Thymus (tissue), 11 donors: ENCODE measurements around the gene NEK6. TPM values are rescaled to one million over a fixed set of nuclear protein-coding genes. Genes with fewer than 3 reads are reported as not detected.

Experiments used
- DNase-seq, 9 donors: peaks; one replicate each; pipeline ENCODE4 v3.0.0-alpha.2; 2013; ENCODE audit warnings: low spot score in 9 of 9, low read depth in 6 of 9, missing footprints in 1 of 9
- H3K27ac ChIP-seq, 2 donors: one replicate each; pipeline ENCODE4 v1.5.1; 2013; ENCODE audit warnings: control low read depth in 1 of 2, low read depth in 1 of 2, low read length in 1 of 2, mild to moderate bottlenecking in 1 of 2, moderate library complexity in 1 of 2
- H3K27me3 ChIP-seq, 2 donors: one replicate each; pipeline ENCODE4 v1.5.1; 2013; ENCODE audit warnings: low read length in 1 of 2; ENCODE audit not compliant: control insufficient read depth in 2 of 2, insufficient read depth in 1 of 2
- H3K36me3 ChIP-seq, 2 donors: one replicate each; pipeline ENCODE4 v1.5.1; 2013; ENCODE audit warnings: low read length in 1 of 2, mild to moderate bottlenecking in 1 of 2, moderate library complexity in 1 of 2; ENCODE audit not compliant: control insufficient read depth in 2 of 2, insufficient read depth in 2 of 2
- H3K4me1 ChIP-seq, 2 donors: one replicate each; pipeline ENCODE4 v1.5.1; 2013; ENCODE audit warnings: low read length in 2 of 2; ENCODE audit not compliant: control insufficient read depth in 2 of 2, insufficient read depth in 2 of 2
- H3K4me3 ChIP-seq, 2 donors: one replicate each; pipeline ENCODE4 v1.5.1; 2013; ENCODE audit warnings: low read length in 2 of 2, control low read depth in 1 of 2, mild to moderate bottlenecking in 1 of 2
- H3K9me3 ChIP-seq, 2 donors: one replicate each; pipeline ENCODE4 v1.5.1; 2013; ENCODE audit warnings: low read length in 1 of 2, mild to moderate bottlenecking in 1 of 2; ENCODE audit not compliant: control insufficient read depth in 2 of 2, insufficient read depth in 1 of 2
- WGBS: extraction: QIAGEN DNeasy Blood & Tissue Kit; methylation state at CpG from one replicate; pipeline ENCODE4 v1.1.7; 2013; 5-methylcytosine and 5-hydroxymethylcytosine counted together
- polyA plus RNA-seq: library from polyadenylated mRNA; stranded (reverse); fragments of 200-250 nt; gene quantifications from one replicate; pipeline ENCODE4 v1.2.3, GENCODE V29; 2013
- total RNA-seq: library from RNA; stranded (reverse); fragments of 120-200 nt; gene quantifications from one replicate; pipeline ENCODE4 v1.2.4, GENCODE V29; 2013
- donor health status: healthy.

The NEK6 gene
- total and polyA plus RNA-seq, 2 donors = 8.3 to 9.8 TPM

DNA sequence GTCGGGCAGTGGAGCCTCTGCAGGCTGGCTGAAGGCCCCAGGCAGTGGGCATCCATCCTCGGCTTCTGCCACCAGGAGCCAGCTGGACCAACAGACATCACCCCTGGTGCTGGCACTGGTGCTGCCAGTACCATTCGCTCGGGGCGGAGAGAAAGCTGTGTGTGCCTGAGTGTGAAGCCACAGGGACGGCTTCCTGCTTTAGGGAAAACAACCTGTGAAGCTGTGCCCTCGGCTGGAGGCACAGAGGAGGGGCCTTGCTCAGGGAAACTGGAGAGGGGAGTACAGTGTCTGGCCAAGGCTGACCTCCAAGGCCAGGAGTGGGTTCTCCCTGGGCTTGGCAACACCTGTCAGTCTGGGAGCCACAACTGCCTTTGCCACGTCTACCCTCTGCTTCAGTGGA is 38.3 kb downstream of the NEK6 start:
- H3K27ac ChIP-seq = no peak overlapping the region
- no peak for DNase-seq
- H3K4me1 ChIP-seq = peaks cover 0 to 43% of the 10 kb centered on the region in 2 donors
- 90% methylated on average over 8 of the region's 8 CpGs for WGBS
- H3K27me3 ChIP-seq = no peaks in the 10 kb centered on the region
- no peak overlapping the region for H3K4me3 ChIP-seq
- H3K36me3 ChIP-seq = no peaks in the 10 kb centered on the region
- no peaks in the 10 kb centered on the region for H3K9me3 ChIP-seq

DNA sequence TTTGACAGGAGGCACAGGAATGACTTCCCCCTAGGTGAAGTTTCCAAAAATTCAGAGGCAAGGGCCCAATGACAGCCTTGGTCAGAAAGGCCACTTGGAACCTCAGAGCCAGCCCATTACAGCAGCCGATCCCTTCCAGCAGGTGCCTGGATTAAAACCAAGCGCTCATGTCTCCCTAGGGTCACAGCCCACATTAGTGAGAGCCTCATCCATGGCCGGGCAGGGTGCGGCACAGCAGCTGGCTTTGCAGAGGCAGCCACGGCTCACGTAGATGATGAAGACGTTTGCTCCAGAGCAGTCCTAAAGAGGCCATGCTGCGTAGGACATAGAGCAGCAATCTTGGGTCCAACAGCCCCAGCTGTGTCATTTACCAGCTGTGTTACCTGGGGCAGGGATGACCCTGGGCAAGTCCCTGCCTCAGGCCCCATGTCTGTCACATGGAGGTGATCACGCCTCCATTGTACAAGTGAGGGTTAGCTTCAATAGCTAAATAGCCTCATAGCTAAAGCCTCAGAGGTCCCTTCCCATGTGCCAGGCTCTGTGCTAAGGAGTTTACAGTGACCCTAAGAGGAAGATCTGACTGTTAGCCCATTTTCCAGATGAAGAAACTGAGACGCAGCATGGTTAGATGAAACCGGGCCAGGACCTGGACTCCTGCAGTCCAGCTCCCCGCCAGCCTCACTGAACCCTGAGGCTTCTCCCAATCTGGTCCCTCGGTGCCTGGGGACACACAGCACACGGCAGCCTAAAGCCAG is 39.2 kb downstream of the NEK6 start:
- no peak for DNase-seq
- Histone ChIP-seq H3K4me3 (no peak overlapping the region), H3K27ac (no peak overlapping the region), H3K36me3 (no peaks in the 10 kb centered on the region), H3K4me1 (peaks cover 0 to 34% of the 10 kb centered on the region in 2 donors), H3K9me3 (no peaks in the 10 kb centered on the region), H3K27me3 (no peaks in the 10 kb centered on the region)
- WGBS = 90% methylated on average over 14 of the region's 14 CpGs

DNA sequence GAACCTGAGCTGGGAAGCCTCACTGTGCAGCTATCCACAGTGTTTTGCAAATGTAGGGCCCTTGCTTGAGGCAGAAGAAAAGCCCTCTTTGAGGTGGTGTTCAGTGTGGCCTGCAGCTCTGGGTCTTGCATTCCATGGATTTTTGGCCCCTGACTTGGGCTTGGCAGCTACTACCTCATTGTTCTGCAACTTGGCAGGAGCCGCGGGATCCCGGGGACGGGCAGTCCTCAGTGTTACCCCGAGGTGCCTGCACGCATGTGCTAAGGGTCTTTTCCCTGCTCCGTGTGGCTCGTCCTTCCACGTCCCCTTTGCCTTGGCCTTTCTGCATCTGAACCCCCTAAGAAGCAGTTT is 39.8 kb downstream of the NEK6 start:
- no peak for DNase-seq
- no peak overlapping the region for H3K4me3 ChIP-seq
- peaks cover 0 to 2% of the 10 kb centered on the region in 2 donors for H3K36me3 ChIP-seq
- WGBS = 94% methylated on average over 9 of the region's 9 CpGs
- no peaks in the 10 kb centered on the region for H3K27me3 ChIP-seq
- no peaks in the 10 kb centered on the region for H3K9me3 ChIP-seq
- H3K27ac ChIP-seq = no peak overlapping the region
- peaks cover 0 to 29% of the 10 kb centered on the region in 2 donors for H3K4me1 ChIP-seq

DNA sequence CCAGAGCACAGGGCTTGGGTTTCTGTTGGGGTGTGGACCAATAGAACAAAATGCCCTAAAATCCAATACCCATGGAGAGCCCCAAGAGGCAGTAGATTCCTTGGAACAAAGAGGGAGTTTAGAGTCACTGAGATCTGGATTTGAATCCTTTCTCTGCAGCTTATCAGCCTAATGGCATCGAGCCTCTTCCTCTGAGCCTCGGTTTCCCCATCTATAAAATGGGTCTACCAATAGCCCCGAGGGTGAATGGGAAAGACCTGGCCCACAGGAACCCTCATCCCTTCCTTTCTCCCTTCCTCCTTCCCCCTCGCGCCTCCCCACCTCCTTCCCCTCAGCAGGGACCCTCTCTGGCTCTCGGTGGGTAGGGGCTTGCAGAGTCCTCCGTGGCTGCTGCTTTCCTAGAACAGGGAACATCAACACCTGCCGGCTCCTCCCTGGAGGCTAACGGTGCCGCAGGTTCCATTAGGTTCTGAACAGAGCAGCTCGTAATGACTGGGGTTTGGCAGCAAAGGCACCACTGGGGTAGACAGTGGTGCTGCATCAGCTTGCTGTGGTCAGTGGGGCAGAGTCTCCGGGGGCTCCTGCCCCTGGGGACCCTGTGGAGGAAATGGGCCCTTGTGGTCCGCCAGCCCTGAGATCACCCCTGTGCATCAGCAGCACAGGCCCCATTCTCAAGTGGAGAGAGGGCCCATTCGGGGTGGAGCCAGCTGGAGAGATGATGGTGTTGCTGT is 40.3 kb downstream of the NEK6 start:
- Histone ChIP-seq H3K4me3 (no peak overlapping the region), H3K27me3 (no peaks in the 10 kb centered on the region), H3K36me3 (peaks cover 0 to 2% of the 10 kb centered on the region in 2 donors), H3K4me1 (peaks cover 0 to 25% of the 10 kb centered on the region in 2 donors), H3K27ac (no peak overlapping the region), H3K9me3 (no peaks in the 10 kb centered on the region)
- no peak for DNase-seq
- 89% methylated on average over 14 of the region's 14 CpGs for WGBS

DNA sequence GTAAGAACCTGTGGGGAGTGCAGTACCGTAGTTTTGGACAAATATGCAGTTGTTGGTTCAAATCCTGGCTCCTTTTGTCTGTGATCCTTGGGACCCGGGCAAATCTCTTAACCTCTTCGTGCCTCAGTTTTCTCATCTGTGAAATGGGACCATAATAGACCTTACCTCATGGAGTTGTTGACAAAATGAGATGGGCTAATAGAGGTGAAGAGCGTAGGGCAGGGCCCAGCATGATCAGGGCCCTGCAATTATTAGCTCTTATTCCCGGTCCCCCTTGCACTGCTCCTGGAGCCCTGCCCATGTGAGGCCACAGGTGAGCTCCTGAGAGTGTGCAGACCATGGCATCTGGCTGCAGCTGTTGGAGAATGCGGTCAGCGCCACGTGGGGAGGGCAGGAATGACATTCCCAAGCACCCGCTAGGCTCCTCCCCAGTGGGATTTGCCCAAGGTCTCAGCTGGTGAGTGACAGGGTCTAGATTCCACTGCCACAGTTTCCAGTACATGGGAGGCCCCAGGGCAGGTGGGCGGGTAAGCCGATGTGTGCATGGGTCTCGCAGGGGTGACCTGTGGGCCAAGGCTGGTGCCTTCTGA is 41.0 kb downstream of the NEK6 start:
- DNase-seq = no peak
- H3K4me1 ChIP-seq = peaks cover 0 to 22% of the 10 kb centered on the region in 2 donors
- no peaks in the 10 kb centered on the region for H3K9me3 ChIP-seq
- no peaks in the 10 kb centered on the region for H3K27me3 ChIP-seq
- H3K36me3 ChIP-seq = peaks cover 0 to 2% of the 10 kb centered on the region in 2 donors
- no peak overlapping the region for H3K4me3 ChIP-seq
- WGBS = 96% methylated on average over 12 of the region's 12 CpGs
- no peak overlapping the region for H3K27ac ChIP-seq

DNA sequence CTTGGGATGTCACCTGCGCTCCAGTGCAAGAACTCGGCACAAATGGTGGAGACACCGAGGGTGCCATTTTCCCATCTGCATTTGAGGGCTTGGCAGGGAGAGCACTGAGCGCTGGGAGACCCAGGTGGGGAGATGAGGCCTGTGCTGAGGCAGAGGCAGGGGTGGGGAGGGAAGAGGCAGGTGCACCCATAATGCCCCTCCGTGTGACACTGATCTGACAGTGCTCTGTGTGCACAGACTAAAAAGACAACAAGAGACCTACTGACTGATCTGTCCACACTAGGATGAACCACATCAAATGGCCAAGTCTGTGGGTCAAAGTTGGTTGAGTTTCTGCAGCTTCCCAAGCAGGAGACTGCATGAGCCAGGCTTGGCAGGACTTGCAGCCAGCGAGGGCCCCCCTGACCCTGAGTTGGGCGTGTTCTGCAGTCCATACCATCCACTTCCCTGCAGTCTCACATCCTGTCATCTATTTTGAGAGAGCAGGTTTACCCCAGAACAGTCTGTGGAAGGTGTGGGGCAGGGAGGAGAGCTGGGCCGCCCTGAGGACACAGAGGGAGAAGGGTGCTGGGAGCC is 41.9 kb downstream of the NEK6 start:
- H3K27ac ChIP-seq = no peak overlapping the region
- WGBS = 68% methylated on average over 8 of the region's 8 CpGs
- H3K4me1 ChIP-seq = peaks cover 0 to 20% of the 10 kb centered on the region in 2 donors
- no peaks in the 10 kb centered on the region for H3K27me3 ChIP-seq
- no peak overlapping the region for H3K4me3 ChIP-seq
- DNase-seq = no peak
- H3K36me3 ChIP-seq = peaks cover 0 to 2% of the 10 kb centered on the region in 2 donors
- H3K9me3 ChIP-seq = no peaks in the 10 kb centered on the region

DNA sequence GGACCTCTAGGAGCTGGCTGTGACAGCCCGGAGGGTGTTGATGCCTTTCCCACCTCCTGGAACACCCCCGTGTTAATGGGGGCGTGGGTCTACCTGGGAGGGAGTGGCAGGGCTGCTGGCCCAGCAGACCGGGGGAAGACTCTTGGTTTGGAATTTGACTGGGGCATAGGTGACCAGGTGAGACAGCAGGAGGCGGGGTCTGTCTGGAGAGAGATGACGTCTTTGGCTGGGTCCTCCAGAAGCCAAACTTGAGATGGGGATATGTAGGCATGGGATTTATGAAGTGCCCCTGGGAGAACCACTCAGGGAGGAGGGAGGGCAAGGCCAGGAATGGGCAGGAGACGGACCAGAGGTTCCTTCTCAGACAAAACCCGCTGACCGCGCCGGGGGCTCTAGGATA is 42.6 kb downstream of the NEK6 start:
- no peak for DNase-seq
- no peaks in the 10 kb centered on the region for H3K27me3 ChIP-seq
- peaks cover 0 to 2% of the 10 kb centered on the region in 2 donors for H3K36me3 ChIP-seq
- no peak overlapping the region for H3K4me3 ChIP-seq
- peaks cover 0 to 13% of the 10 kb centered on the region in 2 donors for H3K4me1 ChIP-seq
- no peak overlapping the region for H3K27ac ChIP-seq
- H3K9me3 ChIP-seq = no peaks in the 10 kb centered on the region
- 82% methylated on average over 11 of the region's 11 CpGs for WGBS

DNA sequence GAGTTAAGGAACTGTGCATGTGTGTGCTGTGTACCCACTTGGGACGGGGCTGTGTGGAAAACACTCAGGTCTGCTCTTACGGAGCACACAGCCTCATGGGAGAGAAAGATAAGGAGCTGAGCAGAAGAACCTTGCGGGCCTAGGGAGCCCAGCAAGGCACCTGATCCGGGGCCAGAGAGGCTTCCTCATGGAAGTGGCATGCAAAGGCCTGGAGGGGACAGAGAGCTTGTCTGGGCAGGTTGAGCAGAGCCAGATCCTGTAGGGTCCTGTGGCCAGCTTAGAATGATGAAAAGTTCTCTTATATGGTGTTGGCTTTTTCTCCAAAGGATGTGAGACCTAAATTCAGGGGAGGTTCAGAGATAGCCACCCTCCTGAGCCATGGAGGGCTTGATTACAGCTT is 45.2 kb downstream of the NEK6 start:
- Histone ChIP-seq H3K9me3 (no peaks in the 10 kb centered on the region), H3K4me3 (no peak overlapping the region), H3K36me3 (peaks cover 0 to 2% of the 10 kb centered on the region in 2 donors), H3K4me1 (peaks cover 0 to 4% of the 10 kb centered on the region in 2 donors), H3K27me3 (no peaks in the 10 kb centered on the region), H3K27ac (no peak overlapping the region)
- DNase-seq = no peak
- WGBS = 98% methylated on average over 4 of the region's 4 CpGs

DNA sequence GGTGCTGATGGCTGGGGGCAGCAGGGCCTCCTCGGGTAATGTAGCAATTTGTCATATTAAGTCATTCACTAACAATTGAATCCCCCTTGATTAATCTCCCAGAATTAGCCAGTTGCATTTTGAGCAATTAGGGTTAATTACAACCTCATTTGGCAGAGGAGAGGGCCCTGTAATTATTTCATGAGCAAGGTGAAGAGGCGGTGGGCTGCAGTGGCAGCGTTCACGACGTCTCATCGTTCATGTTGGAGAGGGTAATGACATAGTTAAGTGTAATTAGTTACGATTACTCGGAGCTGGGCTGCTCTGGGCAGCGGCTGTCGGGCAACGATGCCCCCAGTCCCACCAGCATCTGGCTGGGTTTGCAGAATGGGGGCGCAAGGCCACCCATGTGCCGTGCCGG is 46.0 kb downstream of the NEK6 start:
- WGBS = 97% methylated on average over 14 of the region's 14 CpGs
- H3K27me3 ChIP-seq = no peaks in the 10 kb centered on the region
- no peak for DNase-seq
- no peaks in the 10 kb centered on the region for H3K9me3 ChIP-seq
- peaks cover 0 to 2% of the 10 kb centered on the region in 2 donors for H3K36me3 ChIP-seq
- H3K4me3 ChIP-seq = no peak overlapping the region
- H3K4me1 ChIP-seq = peaks cover 0 to 4% of the 10 kb centered on the region in 2 donors
- H3K27ac ChIP-seq = no peak overlapping the region
